PC-3 (cell line): Measurements from ENCODE around the gene MAMDC2. TPM values are rescaled to one million over a fixed set of nuclear protein-coding genes. Genes with fewer than 3 reads are reported as not detected.
A peak's percentile ranks its signal among the peaks of the same experiment; 100 is the strongest.

ENCODE experiments used
- ATAC-seq: fragments of 200-7000 bp; cut with Tn5 transposase; 2 replicates; pipeline ENCODE4 v1.9.1; 2020; ENCODE audit warnings: mild to moderate bottlenecking, moderate library complexity
- BruUV-seq: library from RNA; stranded (reverse); fragments of 400-500 nt; replicated peaks from 2 replicates; lab custom pipeline; 2021; lab: Mats Ljungman, UMichigan
- CTCF ChIA-PET: fragments of 300-600 bp; sonication (Branson Sonifier 250); formaldehyde crosslinking; loops from one replicate; lab custom pipeline; 2022; ENCODE audit warnings: antibody characterized with exemption; lab: Charles Lee
- POLR2A ChIA-PET: fragments of 300-600 bp; sonication (Branson Sonifier 250); formaldehyde crosslinking; loops from one replicate; lab custom pipeline; 2022; ENCODE audit warnings: antibody characterized with exemption; ENCODE audit not compliant: unreplicated experiment; lab: Charles Lee
- DNase-seq: peaks from one replicate; pipeline ENCODE4 v3.0.0-alpha.2; 2015
- H2AFZ ChIP-seq: fragments of 300-600 bp; sonication (generic); 2 replicates; pipeline ENCODE4 v1.6.0; 2016; ENCODE audit warnings: antibody characterized with exemption, low read length
- H3F3A ChIP-seq: fragments of 300-600 bp; sonication (generic); one replicate; pipeline ENCODE4 v1.6.0; 2017; ENCODE audit warnings: antibody characterized with exemption, low read length, control low read depth, mild to moderate bottlenecking; ENCODE audit not compliant: unreplicated experiment
- H3K27ac ChIP-seq: fragments of 300-600 bp; sonication (generic); 2 replicates; pipeline ENCODE4 v1.5.1; 2016; ENCODE audit warnings: mild to moderate bottlenecking, low read length
- H3K27me3 ChIP-seq: fragments of 300-600 bp; sonication (generic); 2 replicates; pipeline ENCODE4 v1.6.1; 2016; ENCODE audit warnings: low read length, mixed read lengths
- H3K36me3 ChIP-seq: fragments of 300-600 bp; sonication (generic); 2 replicates; pipeline ENCODE4 v1.6.1; 2016; ENCODE audit warnings: low read depth, mixed run types, low read length, mixed read lengths
- H3K4me1 ChIP-seq: fragments of 300-600 bp; sonication (generic); 2 replicates; pipeline ENCODE4 v1.5.1; 2016; ENCODE audit warnings: low read length; ENCODE audit not compliant: insufficient read depth
- H3K4me2 ChIP-seq: fragments of 300-600 bp; sonication (generic); 2 replicates; pipeline ENCODE4 v1.6.0; 2016; ENCODE audit warnings: low read length
- H3K4me3 ChIP-seq: fragments of 300-600 bp; sonication (generic); 2 replicates; pipeline ENCODE4 v1.5.1; 2016; ENCODE audit warnings: mild to moderate bottlenecking, low read length, mixed read lengths
- H3K79me2 ChIP-seq: fragments of 300-600 bp; sonication (generic); 2 replicates; pipeline ENCODE4 v1.6.1; 2017; ENCODE audit warnings: low read length, mixed read lengths
- H3K9ac ChIP-seq: fragments of 300-600 bp; sonication (generic); 2 replicates; pipeline ENCODE4 v1.6.0; 2016; ENCODE audit warnings: mild to moderate bottlenecking, low read length
- H3K9me2 ChIP-seq: fragments of 300-600 bp; sonication (generic); replicated peaks from 2 replicates; pipeline ENCODE4 v1.6.1; 2016; ENCODE audit warnings: mixed run types, low read length, mixed read lengths
- H3K9me3 ChIP-seq: fragments of 300-600 bp; sonication (generic); 2 replicates; pipeline ENCODE4 v1.6.1; 2016; ENCODE audit warnings: low read length, mixed read lengths
- H4K20me1 ChIP-seq: fragments of 300-600 bp; sonication (generic); 2 replicates; pipeline ENCODE4 v1.6.1; 2016; ENCODE audit warnings: low read length, mixed read lengths
- EZH2 ChIP-seq: fragments of 300-600 bp; sonication (generic); IDR thresholded peaks from one replicate; pipeline ENCODE4 v1.6.1; 2017; ENCODE audit warnings: antibody characterized with exemption, mild to moderate bottlenecking, low read length; ENCODE audit not compliant: unreplicated experiment
- EZH2phosphoT487 ChIP-seq: fragments of 300-600 bp; sonication (generic); IDR thresholded peaks from 2 replicates; pipeline ENCODE4 v1.6.1; 2018; ENCODE audit warnings: mild to moderate bottlenecking, antibody characterized with exemption, low read length, borderline replicate concordance
- intact Hi-C: fragments of 100-400 bp; cut with micrococcal nuclease; formaldehyde crosslinking; loops from 2 replicates; pipeline ENCODE4 v1.9.0; 2023
- total RNA-seq: library from RNA; depleted of rRNA; stranded (reverse); fragments of >200 nt; gene quantifications from 2 replicates; pipeline ENCODE4 v1.2.3, GENCODE V29; 2014
- TF ChIP-seq, protein P1 (sequence below): fragments of 300-600 bp; sonication (generic); conservative IDR thresholded peaks from 2 replicates; pipeline ENCODE4 v1.5.1; 2017; ENCODE audit warnings: antibody characterized with exemption, low read depth, mild to moderate bottlenecking, low read length

Gene MAMDC2
- total RNA-seq, 1 experiment from 2014 or later = not detected

DNA sequence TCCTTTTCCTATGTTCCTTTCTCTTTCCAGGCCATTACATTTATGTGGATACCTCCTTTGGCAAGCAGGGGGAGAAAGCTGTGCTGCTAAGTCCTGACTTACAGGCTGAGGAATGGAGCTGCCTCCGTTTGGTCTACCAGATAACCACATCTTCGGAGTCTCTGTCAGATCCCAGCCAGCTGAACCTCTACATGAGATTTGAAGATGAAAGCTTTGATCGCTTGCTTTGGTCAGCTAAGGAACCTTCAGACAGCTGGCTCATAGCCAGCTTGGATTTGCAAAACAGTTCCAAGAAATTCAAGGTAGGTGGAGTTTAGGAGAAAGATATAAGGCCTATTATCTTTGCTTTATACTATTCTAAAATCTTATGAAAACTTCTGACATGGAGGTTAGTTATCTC lies 64.5 kb downstream of the MAMDC2 start:
- ChIA-PET POLR2A (no interaction called here), CTCF (no interaction called here)
- no peaks in the 10 kb centered on the region for H3K9me2 ChIP-seq
- no peak overlapping the region for H2AFZ ChIP-seq
- H3K4me1 ChIP-seq = peaks cover 19% of the 10 kb centered on the region
- intact Hi-C loops = no loop called here
- H3K79me2 ChIP-seq = no peaks in the 10 kb centered on the region
- no peaks in the 10 kb centered on the region for H3K36me3 ChIP-seq
- no peak overlapping the region for H3K4me3 ChIP-seq
- no peaks in the 10 kb centered on the region for H3F3A ChIP-seq
- ATAC-seq (no peak), DNase-seq (no peak)
- H3K4me2 ChIP-seq = no peak overlapping the region
- TF ChIP-seq, protein P1, sequence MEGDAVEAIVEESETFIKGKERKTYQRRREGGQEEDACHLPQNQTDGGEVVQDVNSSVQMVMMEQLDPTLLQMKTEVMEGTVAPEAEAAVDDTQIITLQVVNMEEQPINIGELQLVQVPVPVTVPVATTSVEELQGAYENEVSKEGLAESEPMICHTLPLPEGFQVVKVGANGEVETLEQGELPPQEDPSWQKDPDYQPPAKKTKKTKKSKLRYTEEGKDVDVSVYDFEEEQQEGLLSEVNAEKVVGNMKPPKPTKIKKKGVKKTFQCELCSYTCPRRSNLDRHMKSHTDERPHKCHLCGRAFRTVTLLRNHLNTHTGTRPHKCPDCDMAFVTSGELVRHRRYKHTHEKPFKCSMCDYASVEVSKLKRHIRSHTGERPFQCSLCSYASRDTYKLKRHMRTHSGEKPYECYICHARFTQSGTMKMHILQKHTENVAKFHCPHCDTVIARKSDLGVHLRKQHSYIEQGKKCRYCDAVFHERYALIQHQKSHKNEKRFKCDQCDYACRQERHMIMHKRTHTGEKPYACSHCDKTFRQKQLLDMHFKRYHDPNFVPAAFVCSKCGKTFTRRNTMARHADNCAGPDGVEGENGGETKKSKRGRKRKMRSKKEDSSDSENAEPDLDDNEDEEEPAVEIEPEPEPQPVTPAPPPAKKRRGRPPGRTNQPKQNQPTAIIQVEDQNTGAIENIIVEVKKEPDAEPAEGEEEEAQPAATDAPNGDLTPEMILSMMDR = no peak
- TF ChIP-seq EZH2phosphoT487 = no peak
- no peak for TF ChIP-seq EZH2
- H3K27ac ChIP-seq = no peak overlapping the region
- H3K9ac ChIP-seq = no peak overlapping the region
- H3K27me3 ChIP-seq = no peaks in the 10 kb centered on the region
- BruUV-seq = no TSS peak
- H3K9me3 ChIP-seq = no peaks in the 10 kb centered on the region
- no peaks in the 10 kb centered on the region for H4K20me1 ChIP-seq

DNA sequence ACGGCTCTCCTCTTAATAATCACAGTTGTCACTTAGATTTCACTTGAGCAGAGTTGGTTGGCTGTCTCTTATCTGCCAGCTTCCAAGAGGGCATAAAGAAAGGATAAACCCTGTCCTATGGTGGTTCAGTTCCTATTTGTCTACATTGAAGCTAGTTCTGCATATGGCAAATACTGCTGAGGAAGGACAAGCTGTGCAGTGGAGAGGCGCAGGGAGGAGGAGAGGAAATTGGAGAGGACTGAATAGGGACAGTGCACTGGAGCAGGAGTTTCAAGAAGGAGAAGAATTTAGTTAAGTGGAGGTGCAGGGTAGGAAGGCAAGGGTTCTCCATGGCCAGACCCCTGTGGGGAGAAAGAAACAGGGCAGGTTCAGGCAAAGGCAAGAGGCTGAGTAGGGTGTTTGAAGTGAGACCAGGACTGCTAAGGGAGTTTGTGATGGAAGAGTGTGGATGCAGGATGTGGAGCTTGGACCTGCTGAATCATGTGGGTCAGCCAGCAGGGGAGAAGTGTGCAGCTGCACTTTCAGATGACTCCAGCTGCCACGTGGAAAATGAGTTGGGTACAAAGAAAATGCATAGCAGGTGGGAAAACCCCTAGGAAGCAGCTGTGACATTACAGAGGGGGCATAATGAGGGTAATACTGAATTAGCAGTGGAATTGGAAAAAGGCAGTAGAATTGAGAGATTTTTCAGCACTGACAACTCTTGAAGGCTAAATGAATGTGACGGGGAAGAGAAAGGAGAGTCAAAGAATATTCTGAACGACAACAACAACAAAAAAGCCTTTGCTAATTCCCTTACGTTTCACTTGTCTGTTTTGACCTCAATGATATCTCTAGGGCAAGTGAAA lies 66.8 kb downstream of the MAMDC2 start:
- Histone ChIP-seq H4K20me1 (no peaks in the 10 kb centered on the region), H3K9me2 (no peaks in the 10 kb centered on the region), H3F3A (no peaks in the 10 kb centered on the region), H3K4me2 (0 out of 2 replicates have a peak overlapping the region, but pooled peaks have one; percentile 13), H3K9me3 (no peaks in the 10 kb centered on the region), H3K36me3 (no peaks in the 10 kb centered on the region), H3K9ac (no peak overlapping the region), H3K4me1 (peaks cover 20% of the 10 kb centered on the region), H3K79me2 (no peaks in the 10 kb centered on the region), H3K27me3 (no peaks in the 10 kb centered on the region), H3K27ac (no peak overlapping the region), H2AFZ (no peak overlapping the region), H3K4me3 (no peak overlapping the region)
- no TSS peak for BruUV-seq
- intact Hi-C loops = loop anchor here (2.0 to 5.0 kb wide), 2 partner anchors 117 to 138 kb away; no protein-coding TSS in a partner anchor
- ChIA-PET POLR2A (no interaction called here), CTCF (interaction anchor here (0.6 to 2.0 kb wide), 2 partner anchors 139 to 506 kb away, joined by 3 to 9 read pairs; no protein-coding TSS in a partner anchor)
- no peak for TF ChIP-seq EZH2
- TF ChIP-seq, protein P1 = no peak
- no peak for TF ChIP-seq EZH2phosphoT487
- DNase-seq = no peak
- no peak for ATAC-seq
